ENCODE results near the gene GFRA1. TPM values are rescaled to one million over a fixed set of nuclear protein-coding genes. Genes with fewer than 3 reads are reported as not detected.

Gene GFRA1
- polyA plus RNA-seq, 3 donors: 2.0 to 13.9 (median 9.6) TPM

- no peak overlapping the region for H3K27ac ChIP-seq (ENCODE audit: low read depth, low read length)
- WGBS, 3 donors: 73 to 79% (median 76%) methylated on average over 8 of the region's 8 CpGs
These were observed 151.1 kb downstream of the GFRA1 start for GRCh38 chr10:116121640-116122525.

DNA sequence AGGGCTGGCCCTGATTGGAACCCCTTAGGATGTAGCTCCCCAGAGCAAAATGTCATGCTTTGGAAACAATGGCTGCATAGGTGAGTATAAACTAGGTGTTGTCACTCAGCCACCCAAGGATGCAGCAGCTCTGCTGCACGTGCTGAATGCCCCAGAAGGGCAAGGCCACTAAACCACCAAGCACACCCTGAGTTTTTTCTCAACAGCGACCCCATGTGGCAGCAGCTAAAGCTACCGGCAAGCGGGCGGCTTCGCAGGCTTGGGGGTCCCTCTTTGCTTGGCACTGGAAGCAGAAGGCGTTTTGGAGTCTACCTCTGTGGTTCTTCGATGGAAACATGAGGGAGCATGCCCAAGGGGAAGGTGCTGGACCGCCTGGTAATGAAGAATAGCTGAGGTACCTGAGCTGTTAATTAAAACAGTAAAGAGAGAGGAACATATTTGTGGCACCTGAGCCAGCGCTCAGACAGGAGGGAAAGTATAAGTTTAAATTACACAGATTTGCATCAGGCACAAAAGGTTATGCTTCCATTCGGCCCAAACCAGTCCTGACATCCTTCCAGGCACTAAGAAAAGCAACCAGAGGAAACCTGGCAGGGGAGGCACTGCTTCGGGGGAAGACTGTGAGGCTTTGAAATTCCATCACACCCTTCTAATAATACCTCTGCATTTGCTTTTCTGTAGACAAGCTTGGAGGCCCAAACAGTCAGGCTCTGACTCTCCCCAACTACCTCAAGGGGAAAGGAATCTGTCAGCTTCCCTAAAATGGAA, 152.1 kb downstream of the GFRA1 start:
- WGBS, 3 donors: 64 to 66% (median 64%) methylated on average over 12 of the region's 12 CpGs
- no peak overlapping the region for H3K27ac ChIP-seq (ENCODE audit: low read depth, low read length)

DNA sequence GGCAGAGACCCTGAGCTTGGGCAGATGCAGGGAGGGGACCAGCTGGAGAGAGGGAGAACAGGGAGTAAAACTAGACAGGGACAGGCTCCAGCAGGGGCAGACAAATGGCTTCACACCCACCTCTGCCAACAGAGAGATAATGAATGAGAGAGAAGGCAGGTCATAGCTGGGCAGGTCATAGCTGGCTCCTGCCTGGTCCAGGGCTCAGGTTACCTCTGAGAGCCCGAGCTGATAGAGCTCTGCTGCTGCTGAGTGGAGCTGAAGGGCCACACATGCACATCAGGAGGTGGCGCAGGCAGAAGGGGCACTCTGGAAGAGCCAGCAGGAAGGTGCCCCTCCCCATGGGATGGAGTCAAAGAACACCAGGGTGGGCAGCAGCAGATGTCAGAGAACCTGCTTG, 154.2 kb downstream of the GFRA1 start:
- 69 to 75% (median 70%) methylated on average over 2 of the region's 2 CpGs for WGBS, 3 donors
- H3K27ac ChIP-seq (ENCODE audit: low read depth, low read length): no peak overlapping the region

- WGBS, 3 donors: 82 to 92% (median 90%) methylated on average over 5 of the region's 5 CpGs
- H3K27ac ChIP-seq (ENCODE audit: low read depth, low read length): no peak overlapping the region
These were observed 157.2 kb downstream of the GFRA1 start for GRCh38 chr10:116115797-116116196.

GRCh38 chr10:116115036-116115641, 157.9 kb downstream of the GFRA1 start:
- H3K27ac ChIP-seq (ENCODE audit: low read depth, low read length): no peak overlapping the region
- WGBS, 3 donors: 59 to 67% (median 65%) methylated on average over 5 of the region's 5 CpGs

DNA sequence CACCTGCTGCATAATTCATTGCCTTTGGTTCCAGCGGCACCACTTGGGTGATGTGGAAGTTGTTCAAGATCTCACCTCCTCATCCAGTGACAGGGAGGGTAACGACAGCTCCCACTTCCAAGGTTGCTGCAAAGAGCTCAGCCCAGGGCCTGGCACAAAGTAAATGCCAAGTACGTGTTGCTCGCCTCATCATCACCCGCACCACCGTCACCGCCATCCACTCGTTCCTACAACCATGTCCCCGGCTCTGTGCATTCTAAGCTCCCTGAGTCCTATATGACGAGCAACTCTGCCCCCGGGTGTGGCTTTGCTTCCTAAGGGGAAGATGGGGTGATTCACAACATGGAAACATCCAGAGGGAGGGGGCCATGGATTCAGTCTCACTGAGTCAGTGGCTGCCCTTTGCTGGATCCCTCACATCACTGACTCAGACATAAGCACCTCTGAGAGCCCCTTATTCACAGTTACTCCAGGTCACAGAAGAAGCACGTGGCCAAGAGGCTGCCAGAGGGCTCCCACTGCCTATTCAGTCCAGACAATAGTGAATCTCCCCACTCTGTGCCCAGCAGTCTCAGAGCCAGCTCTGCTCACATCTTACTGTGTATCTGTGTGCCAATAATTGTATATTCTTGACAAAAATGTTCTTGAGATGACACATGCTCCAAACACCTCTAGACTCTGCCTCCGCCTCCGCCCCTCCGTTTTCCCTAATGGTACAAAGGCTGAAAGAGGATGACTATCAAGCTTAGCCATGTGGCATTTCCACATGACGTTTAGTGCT, 159.1 kb downstream of the GFRA1 start:
- 87 to 94% (median 89%) methylated on average over 16 of the region's 16 CpGs for WGBS, 3 donors

DNA sequence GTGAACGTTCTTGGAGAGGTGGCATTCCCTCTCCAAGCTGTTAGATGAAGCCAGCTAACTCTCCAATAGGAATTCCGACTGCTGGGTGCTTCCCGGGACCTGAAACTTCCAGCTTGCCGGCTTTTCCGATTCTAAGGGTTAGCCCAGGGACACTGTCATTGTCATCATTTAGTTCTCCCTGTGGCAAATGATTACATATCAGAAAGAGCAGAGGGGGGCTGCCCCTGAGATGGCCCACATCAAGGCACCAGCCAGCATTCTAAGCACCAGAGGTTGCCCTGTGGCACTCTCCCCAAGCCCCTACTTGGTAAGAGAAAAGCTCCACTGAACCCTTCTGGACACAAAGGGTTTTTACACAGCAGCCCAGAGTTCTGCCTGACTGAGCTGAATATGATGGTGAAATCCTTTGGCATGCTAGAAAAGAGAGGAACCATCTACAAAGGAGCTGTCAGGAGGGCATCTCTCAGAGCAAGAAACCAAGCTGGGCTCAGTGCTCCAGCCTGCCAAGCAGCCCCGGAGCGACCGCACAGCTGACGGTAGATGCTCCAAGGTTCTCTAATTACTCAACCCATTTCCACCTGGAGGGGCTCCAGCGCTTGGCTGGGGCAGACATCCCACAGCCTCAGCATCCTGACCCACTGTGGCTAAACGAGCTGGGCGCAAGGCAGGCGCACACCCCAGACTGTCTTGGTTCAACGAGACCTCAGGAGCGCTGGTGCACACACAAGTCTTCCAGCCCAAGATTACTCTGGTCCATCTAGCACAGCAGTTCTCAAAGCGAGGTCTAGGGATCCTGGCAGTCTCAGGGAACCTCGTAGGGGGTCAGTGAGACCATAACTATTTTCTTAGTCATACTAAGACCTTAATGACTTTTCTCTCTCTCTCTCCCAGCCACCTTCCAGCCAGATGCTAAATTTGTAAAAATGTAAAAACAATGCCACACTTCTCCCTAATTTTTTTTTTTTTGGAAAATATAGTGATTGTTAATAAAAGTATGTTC, 160.5 kb downstream of the GFRA1 start:
- 84 to 90% (median 88%) methylated on average over 17 of the region's 17 CpGs for WGBS, 3 donors
- H3K27ac ChIP-seq (ENCODE audit: low read depth, low read length): no peak overlapping the region

More for the DNA sequence above, 159.1 kb downstream of the GFRA1 start:
- H3K27ac ChIP-seq (ENCODE audit: low read depth, low read length): no peak overlapping the region

- 83 to 87% (median 83%) methylated on average over 11 of the region's 11 CpGs for WGBS, 3 donors
- H3K27ac ChIP-seq (ENCODE audit: low read depth, low read length): no peak overlapping the region
These were observed 161.4 kb downstream of the GFRA1 start for GRCh38 chr10:116111483-116112095.

DNA sequence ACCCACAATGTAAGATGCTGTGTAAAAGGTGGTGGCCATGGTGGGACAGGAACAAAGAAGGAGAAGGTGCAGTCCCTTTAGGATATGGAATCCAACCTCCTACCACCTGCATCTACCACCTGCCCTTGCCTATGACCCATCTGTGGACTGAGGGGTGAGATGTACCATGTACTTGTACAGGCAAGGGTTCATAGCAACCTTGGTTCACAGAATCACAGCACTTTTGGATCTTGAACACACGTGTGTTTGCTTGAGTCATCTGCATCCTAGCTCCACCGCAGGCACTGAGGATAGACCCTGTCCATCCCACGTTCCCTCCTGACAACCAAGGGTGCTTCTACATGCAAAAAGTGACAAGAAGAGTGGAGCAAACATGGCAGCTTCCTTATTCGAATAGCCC, 162.3 kb downstream of the GFRA1 start:
- no peak overlapping the region for H3K27ac ChIP-seq (ENCODE audit: low read depth, low read length)
- 88 to 91% (median 88%) methylated on average over 4 of the region's 4 CpGs for WGBS, 3 donors

DNA sequence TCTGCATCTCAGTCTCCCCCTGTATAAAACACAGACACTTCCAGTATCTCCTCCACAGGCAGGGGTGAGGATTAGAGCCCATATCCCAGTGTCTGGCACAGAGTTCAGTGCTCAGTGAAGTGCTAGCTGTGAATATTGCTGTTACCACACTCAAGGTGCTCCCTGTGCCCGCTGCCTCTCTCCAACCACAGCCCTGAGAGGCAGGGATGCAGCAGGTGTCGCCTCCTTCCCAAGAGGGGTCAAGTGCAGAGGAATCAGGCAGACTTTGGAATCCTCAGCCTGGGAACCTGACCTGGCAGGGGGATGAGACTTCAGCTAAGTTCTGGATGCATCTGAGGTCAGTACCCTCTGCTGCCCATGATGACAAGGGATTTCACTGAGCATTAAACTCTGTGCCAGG, 163.1 kb downstream of the GFRA1 start:
- H3K27ac ChIP-seq (ENCODE audit: low read depth, low read length): no peak overlapping the region
- WGBS, 3 donors: 84 to 97% (median 89%) methylated on average over 2 of the region's 2 CpGs

DNA sequence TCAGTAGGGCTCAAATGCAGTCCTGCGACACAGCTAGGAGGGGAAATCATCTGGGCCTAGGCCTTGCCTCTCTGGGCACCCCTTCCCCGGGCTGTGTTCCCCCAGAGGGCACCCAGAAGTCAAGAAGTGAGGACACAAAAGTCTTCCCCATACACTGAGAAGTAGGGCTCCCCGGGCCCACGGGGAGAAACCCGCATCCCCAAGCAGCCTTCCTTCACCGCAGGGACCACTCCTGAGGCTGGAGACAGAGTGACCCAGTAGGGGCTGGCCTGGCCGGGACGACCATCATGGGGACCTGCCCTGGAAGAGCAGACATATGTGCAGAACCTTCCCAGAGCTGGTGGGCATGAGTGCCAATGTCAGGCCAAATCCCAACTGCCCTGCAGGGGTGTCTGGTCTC, 163.5 kb downstream of the GFRA1 start:
- no peak overlapping the region for H3K27ac ChIP-seq (ENCODE audit: low read depth, low read length)
- WGBS, 3 donors: 91 to 93% (median 93%) methylated on average over 8 of the region's 8 CpGs

GRCh38 chr10:116108095-116108494, 164.9 kb downstream of the GFRA1 start:
- WGBS, 3 donors: 10 to 66% (median 50%) methylated on average over 3 of the region's 3 CpGs
- no peak overlapping the region for H3K27ac ChIP-seq (ENCODE audit: low read depth, low read length)

DNA sequence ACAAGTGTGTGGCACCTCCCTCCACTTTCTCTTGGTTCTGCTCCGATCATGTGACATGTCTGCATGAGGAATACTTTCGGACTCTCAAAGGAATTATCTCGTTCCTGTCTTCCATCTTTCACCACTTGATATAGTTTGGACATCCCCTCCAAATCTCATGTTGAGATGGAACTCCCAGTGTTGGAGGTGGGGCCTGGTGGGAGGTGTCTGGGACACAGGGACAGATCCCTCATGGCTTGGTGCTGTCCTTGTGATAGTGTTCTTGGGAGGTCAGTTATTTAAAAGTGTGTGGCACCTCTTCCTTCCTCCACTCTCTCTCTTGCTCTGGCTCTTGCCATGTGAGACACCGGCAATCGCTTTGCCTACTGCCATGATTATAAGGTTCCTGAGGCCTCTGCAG, 166.4 kb downstream of the GFRA1 start:
- WGBS, 3 donors: 92 to 98% (median 95%) methylated on average over 5 of the region's 5 CpGs

GRCh38 chr10:116105264-116105663, 167.7 kb downstream of the GFRA1 start:
- H3K27ac ChIP-seq (ENCODE audit: low read depth, low read length): no peak overlapping the region
- 80 to 86% (median 84%) methylated on average over 4 of the region's 4 CpGs for WGBS, 3 donors

More for the DNA sequence above, 166.4 kb downstream of the GFRA1 start:
- H3K27ac ChIP-seq (ENCODE audit: low read depth, low read length): no peak overlapping the region

DNA sequence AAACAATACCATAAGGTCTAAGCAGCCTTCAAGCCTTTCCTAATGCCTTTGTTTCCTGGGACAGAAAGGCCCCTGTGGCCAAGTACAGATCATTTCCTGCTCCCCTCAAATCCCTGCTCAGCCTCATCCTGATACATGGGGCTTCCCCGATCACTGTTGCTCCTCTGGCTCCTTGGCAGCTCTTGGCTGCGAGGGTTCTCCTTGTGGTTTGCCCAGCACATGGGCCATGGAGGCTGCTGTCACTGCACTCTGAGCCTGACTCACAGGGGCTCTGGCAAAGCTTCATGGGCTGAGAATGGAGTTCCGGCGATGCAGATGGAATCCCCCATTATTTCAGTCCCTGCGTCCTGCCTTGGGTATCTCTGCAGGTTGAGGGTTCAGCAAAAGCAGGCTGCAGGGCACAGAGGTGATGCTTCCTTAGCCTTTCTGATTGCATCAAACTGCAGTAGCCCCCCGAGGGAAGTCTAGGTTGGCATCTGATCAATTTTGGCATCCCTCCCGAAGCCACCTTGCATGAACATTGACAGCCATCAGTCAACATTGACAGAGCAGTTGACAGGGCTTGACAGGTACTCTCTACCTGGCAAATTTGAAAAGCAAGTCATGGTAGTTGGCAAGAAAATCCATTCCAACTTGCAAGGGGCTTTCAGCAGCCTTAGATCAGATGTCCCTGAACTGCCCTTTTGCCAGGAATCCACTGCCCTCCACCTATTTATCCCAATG, 168.6 kb downstream of the GFRA1 start:
- 87 to 91% (median 89%) methylated on average over 7 of the region's 7 CpGs for WGBS, 3 donors
- no peak overlapping the region for H3K27ac ChIP-seq (ENCODE audit: low read depth, low read length)

GRCh38 chr10:116103668-116104067, 169.3 kb downstream of the GFRA1 start:
- no peak overlapping the region for H3K27ac ChIP-seq (ENCODE audit: low read depth, low read length)

More at GRCh38 chr10:116103668-116104067, 169.3 kb downstream of the GFRA1 start:
- WGBS, 3 donors: 89 to 98% (median 92%) methylated on average over 4 of the region's 4 CpGs

Data from adipose tissue (tissue), 3 donors.